GM18526 (cell line): ENCODE data around the gene KCNG4.

Experiments used
- POLR2A ChIP-seq: IDR thresholded peaks from 3 replicates; pipeline ENCODE4 v1.6.1; 2011; ENCODE audit not compliant: insufficient read length; ENCODE audit errors: extremely low read depth

KCNG4 gene

GRCh38 chr16:84205976-84206691 is 33.7 kb downstream of the KCNG4 start:
- no peak for TF ChIP-seq POLR2A

- TF ChIP-seq POLR2A, result no peak
Measured at GRCh38 chr16:84199861-84200260, 40.0 kb downstream of the KCNG4 start.

- no peak for TF ChIP-seq POLR2A
Measured at GRCh38 chr16:84199097-84199496, 40.7 kb downstream of the KCNG4 start.

GRCh38 chr16:84198401-84198800 is 41.4 kb downstream of the KCNG4 start:
- TF ChIP-seq POLR2A, result no peak

- TF ChIP-seq POLR2A, result no peak
Measured at GRCh38 chr16:84197466-84198128, 42.2 kb downstream of the KCNG4 start.

- TF ChIP-seq POLR2A, result no peak
Measured at GRCh38 chr16:84196727-84197394, 43.0 kb downstream of the KCNG4 start.

- no peak for TF ChIP-seq POLR2A
Measured at GRCh38 chr16:84196101-84196500, 43.7 kb downstream of the KCNG4 start.

GRCh38 chr16:84195201-84196093 is 44.4 kb downstream of the KCNG4 start:
- no peak for TF ChIP-seq POLR2A

GRCh38 chr16:84194470-84195200 is 45.2 kb downstream of the KCNG4 start:
- no peak for TF ChIP-seq POLR2A

- no peak for TF ChIP-seq POLR2A
Measured at GRCh38 chr16:84194018-84194417, 45.8 kb downstream of the KCNG4 start.

GRCh38 chr16:84193480-84193879 is 46.3 kb downstream of the KCNG4 start:
- no peak for TF ChIP-seq POLR2A

GRCh38 chr16:84191466-84191865 is 48.3 kb downstream of the KCNG4 start:
- no peak for TF ChIP-seq POLR2A

- no peak for TF ChIP-seq POLR2A
Measured at GRCh38 chr16:84190731-84191388, 49.0 kb downstream of the KCNG4 start, which contains the start of gene ADAD2. Gene ADAD2 (plus strand): TSS chr16:84191157. CDS start chr16:84191231, 74 bp downstream.
